ENCODE measurements around the gene ZDHHC4.

The ZDHHC4 gene

GRCh38 chr7:6619961-6620360 is 42.7 kb downstream of the ZDHHC4 start:
- DNase-seq (ENCODE audit: low read depth): no peak
- H3K4me3 ChIP-seq (ENCODE audit: low read length): no peak overlapping the region
- no peak for TF ChIP-seq CTCF (IDR thresholded peaks at IDR 0.05; ENCODE audit: insufficient read depth, low read depth, low read length, missing control alignments)

GRCh38 chr7:6621195-6622133 is 44.2 kb downstream of the ZDHHC4 start:
- no peak for TF ChIP-seq CTCF (IDR thresholded peaks at IDR 0.05; ENCODE audit: insufficient read depth, low read depth, low read length, missing control alignments)
- no peak for DNase-seq (ENCODE audit: low read depth)
- no peak overlapping the region for H3K4me3 ChIP-seq (ENCODE audit: low read length)

GRCh38 chr7:6622134-6622710 is 45.0 kb downstream of the ZDHHC4 start:
- H3K4me3 ChIP-seq (ENCODE audit: low read length): no peak overlapping the region
- no peak for DNase-seq (ENCODE audit: low read depth)

GRCh38 chr7:6623589-6624245 is 46.5 kb downstream of the ZDHHC4 start:
- no peak for DNase-seq (ENCODE audit: low read depth)
- TF ChIP-seq CTCF (IDR thresholded peaks at IDR 0.05; ENCODE audit: insufficient read depth, low read depth, low read length, missing control alignments): no peak
- no peak overlapping the region for H3K4me3 ChIP-seq (ENCODE audit: low read length)

More at GRCh38 chr7:6622134-6622710, 45.0 kb downstream of the ZDHHC4 start:
- TF ChIP-seq CTCF (IDR thresholded peaks at IDR 0.05; ENCODE audit: insufficient read depth, low read depth, low read length, missing control alignments): no peak

GRCh38 chr7:6624246-6624611 is 47.0 kb downstream of the ZDHHC4 start:
- no peak for TF ChIP-seq CTCF (IDR thresholded peaks at IDR 0.05; ENCODE audit: insufficient read depth, low read depth, low read length, missing control alignments)
- DNase-seq (ENCODE audit: low read depth): no peak
- no peak overlapping the region for H3K4me3 ChIP-seq (ENCODE audit: low read length)

- no peak overlapping the region for H3K4me3 ChIP-seq (ENCODE audit: low read length)
- peak; percentile 87 for DNase-seq (ENCODE audit: low read depth)
- TF ChIP-seq CTCF (IDR thresholded peaks at IDR 0.05; ENCODE audit: insufficient read depth, low read depth, low read length, missing control alignments): no peak
These were observed 50.8 kb downstream of the ZDHHC4 start for GRCh38 chr7:6628045-6628444.
